Measurements from ENCODE around the gene WEE2.

Gene WEE2

DNA sequence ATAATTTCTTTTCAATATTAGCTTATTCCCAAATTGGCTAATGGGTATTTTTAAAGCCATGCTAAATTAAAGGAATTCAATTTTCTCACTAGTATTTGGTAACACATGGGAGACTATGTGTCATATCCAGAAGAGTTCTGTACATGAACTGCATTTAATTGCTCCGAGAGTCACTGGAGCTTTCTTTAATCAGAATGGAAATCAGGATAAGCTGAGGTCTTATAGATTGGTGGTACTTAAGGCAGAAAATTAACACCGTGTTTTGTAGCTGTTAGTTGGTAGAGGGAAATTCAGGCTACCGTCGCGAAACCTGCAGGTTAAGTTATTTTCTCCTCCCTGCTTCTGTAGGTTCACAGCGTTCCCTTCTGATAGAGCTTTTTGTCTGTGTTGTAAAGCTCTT is at the start of gene WEE2:
WEE2 (plus strand) TSS at position 3 of the 400 bp plus-strand sequence. CDS start 406 bp downstream, outside the sequence.
- H3K27ac ChIP-seq: no peak within 1 kb of the TSS
- TF ChIP-seq, protein P1, sequence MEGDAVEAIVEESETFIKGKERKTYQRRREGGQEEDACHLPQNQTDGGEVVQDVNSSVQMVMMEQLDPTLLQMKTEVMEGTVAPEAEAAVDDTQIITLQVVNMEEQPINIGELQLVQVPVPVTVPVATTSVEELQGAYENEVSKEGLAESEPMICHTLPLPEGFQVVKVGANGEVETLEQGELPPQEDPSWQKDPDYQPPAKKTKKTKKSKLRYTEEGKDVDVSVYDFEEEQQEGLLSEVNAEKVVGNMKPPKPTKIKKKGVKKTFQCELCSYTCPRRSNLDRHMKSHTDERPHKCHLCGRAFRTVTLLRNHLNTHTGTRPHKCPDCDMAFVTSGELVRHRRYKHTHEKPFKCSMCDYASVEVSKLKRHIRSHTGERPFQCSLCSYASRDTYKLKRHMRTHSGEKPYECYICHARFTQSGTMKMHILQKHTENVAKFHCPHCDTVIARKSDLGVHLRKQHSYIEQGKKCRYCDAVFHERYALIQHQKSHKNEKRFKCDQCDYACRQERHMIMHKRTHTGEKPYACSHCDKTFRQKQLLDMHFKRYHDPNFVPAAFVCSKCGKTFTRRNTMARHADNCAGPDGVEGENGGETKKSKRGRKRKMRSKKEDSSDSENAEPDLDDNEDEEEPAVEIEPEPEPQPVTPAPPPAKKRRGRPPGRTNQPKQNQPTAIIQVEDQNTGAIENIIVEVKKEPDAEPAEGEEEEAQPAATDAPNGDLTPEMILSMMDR (conservative IDR thresholded peaks at IDR 0.05): no peak
- TF ChIP-seq ZFX (IDR thresholded peaks at IDR 0.05): no peak

DNA sequence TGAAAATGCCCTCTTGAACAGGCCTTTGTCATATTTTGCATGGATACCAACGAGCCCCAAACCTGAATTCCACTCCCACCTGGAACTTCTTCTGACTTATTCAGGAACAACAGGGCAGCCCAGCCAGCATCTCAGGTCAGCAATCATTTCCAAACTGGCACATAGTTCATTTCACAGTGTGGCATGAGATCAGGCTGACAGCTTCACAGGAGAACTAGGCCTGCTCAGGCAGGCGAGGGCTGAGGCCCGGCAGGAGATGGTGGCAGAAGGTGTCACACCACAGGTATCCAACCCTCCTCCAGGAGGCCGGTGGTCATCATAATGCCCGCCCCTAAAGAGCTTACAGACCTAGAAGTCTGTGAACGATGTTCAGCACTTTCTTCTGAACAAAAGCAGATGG is 48.7 kb upstream of the WEE2 start:
- TF ChIP-seq, protein P1 (conservative IDR thresholded peaks at IDR 0.05): no peak
- TF ChIP-seq ZFX (IDR thresholded peaks at IDR 0.05): no peak
- H3K27ac ChIP-seq: no peak overlapping the region

DNA sequence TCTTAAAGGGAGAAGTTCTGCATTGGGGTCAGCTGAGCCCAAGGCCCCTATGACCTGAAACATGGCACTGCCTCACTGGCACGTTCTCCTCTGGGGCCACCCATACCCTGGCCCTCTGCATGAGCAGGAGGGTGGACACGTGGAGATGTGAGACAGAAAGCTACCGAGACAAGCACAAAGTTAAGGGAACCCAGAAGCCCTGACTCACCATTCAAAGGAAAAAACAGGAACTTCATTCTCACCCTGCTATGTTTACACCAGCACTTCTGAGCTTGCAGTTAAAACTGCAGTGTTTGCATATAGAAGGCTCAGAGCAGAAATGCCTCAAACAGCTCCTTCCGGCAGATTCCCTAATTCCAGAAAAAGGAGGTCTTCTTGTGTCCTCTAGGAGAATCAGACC is 47.9 kb upstream of the WEE2 start:
- TF ChIP-seq, protein P1 (conservative IDR thresholded peaks at IDR 0.05): no peak
- TF ChIP-seq ZFX (IDR thresholded peaks at IDR 0.05): no peak
- H3K27ac ChIP-seq: no peak overlapping the region

DNA sequence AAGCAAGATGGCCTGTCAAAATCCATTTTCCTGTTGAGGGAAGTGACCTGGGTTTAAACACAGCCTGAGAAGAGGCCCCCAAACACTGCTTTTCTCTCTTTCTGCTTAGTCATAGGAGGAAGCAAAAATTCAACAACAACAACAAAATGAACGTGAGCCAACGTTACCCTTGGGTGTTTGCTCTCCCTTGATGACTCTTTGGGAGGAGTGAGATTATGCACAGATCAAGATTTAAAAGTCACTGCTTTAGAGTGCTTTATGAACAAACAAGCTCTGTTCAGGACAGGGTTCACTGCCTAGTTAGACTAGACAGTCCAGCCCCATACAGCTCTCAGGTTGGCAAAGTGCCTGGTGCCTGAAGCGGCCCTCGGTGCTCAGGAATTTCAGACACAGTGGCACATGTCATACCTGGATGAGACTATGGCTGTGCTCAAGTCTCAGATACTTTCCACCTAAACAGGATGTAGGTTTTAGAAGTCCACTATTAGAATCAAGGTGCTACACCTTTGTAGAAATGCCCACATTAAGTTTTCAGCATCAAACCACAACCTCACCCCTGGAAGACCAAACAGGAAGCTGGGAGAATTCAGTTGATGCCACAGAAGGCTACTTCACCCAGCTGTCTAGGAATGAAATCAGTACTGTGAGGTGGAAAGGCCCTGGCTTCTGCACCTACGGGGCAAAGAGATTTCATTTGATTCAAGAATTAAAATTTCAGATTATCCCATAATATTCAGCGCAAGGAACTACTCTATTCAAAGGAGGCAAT is 44.9 kb upstream of the WEE2 start:
- H3K27ac ChIP-seq: peak overlapping the region; percentile 63
- no peak for TF ChIP-seq ZFX (IDR thresholded peaks at IDR 0.05)
- TF ChIP-seq, protein P1 (conservative IDR thresholded peaks at IDR 0.05): no peak

DNA sequence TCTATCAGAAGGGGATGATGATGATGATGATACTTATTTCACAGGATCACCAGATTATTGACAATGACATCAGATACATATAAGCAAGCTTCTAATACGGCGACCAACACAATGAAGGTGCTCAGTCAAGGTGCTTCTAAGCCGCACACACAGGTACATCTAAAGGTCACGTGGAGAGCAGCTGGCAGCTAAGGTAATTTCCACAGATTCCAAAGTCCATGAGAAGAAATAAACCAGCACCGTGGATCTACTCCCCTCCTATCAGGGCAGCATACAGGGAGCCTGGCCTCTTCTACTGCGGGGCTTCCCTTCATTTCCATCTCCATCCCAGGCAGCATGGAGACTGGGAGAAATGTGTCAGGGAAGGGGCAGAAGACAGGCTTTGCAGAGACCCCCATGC is 43.7 kb upstream of the WEE2 start:
- TF ChIP-seq, protein P1 (conservative IDR thresholded peaks at IDR 0.05): no peak
- no peak for TF ChIP-seq ZFX (IDR thresholded peaks at IDR 0.05)
- H3K27ac ChIP-seq: no peak overlapping the region; the same call in 1 of the 2 replicates

DNA sequence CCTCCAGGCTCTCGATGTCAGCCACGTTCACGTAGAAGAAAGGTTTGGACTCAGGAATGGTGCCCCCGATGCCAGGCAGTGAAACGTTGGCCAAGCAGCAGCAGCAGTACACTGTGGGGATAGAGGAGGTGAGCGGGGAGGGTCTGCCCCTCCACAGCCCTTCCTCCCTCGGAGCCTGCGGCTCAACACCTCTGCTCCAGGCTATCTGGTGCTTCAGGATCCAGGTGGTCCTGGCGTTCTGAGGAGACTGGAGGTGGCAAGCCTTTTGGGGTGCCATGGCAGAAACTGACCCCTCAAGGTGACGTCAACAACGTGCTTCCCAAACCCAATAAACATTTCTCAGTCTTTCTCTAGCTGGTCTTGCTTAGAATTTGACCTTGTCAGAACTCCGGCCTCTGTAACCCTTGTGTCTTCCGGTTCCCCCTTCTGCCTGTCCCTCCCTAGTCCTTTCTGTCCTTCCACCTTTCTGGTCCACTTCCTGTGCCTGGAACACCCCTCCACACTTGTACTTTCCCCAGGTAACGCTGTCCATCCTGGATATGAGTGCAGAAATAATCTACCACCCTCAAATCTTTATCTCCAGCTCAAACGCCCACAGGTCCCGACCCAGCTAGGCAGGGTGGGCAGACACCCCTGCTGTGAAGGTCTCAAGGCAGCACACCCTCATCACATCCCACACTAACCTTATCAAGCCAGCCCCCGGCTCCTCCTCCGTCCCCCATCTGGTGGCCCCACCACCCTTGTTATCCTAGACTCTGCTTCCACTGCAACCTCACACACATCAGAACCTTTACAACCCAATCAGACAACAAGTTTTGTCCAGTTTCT is 42.7 kb upstream of the WEE2 start:
- no peak overlapping the region for H3K27ac ChIP-seq
- no peak for TF ChIP-seq ZFX (IDR thresholded peaks at IDR 0.05)
- TF ChIP-seq, protein P1 (conservative IDR thresholded peaks at IDR 0.05): no peak

DNA sequence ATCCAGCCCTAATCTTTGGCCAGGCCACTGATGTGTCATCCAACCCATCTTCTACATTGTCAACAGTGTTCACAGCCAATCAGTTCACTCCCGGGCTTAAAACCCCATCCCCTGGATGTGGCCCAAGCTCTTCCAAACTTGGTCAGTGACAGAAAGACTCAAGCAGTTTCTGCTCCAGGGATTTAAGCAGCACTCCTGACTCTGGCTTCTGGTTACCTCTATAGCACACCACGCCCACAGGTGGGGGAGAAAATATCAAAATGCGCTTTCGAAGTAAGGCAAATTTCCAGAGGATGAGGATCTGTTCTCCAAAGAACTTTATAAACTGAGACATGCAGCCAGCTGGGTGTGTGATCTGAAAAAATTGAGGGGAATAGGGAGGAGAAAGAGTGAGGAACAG is 42.1 kb upstream of the WEE2 start:
- H3K27ac ChIP-seq: no peak overlapping the region
- TF ChIP-seq ZFX (IDR thresholded peaks at IDR 0.05): no peak
- TF ChIP-seq, protein P1 (conservative IDR thresholded peaks at IDR 0.05): no peak

Data from C4-2B (cell line).